MM.1S (cell line): ENCODE measurements around the gene PISD.

ENCODE experiments used
- DNase-seq: peaks from one replicate; pipeline ENCODE4 v3.0.0-alpha.2; 2015
- H2AFZ ChIP-seq: fragments of 300-600 bp; sonication (generic); 2 replicates; pipeline ENCODE4 v1.6.0; 2016; ENCODE audit warnings: antibody characterized with exemption, low read length
- H3F3A ChIP-seq: fragments of 300-600 bp; sonication (generic); 2 replicates; pipeline ENCODE4 v1.6.1; 2016; ENCODE audit warnings: mild to moderate bottlenecking, antibody characterized with exemption, low read length, moderate library complexity, mixed read lengths; ENCODE audit not compliant: insufficient read depth
- H3K27ac ChIP-seq: fragments of 300-600 bp; sonication (generic); 2 replicates; pipeline ENCODE4 v1.5.1; 2016; ENCODE audit warnings: mild to moderate bottlenecking, low read length
- H3K27me3 ChIP-seq: fragments of 300-600 bp; sonication (generic); replicated peaks from 2 replicates; pipeline ENCODE4 v1.6.0; 2016; ENCODE audit warnings: low read length; ENCODE audit not compliant: insufficient read depth
- H3K36me3 ChIP-seq: fragments of 300-600 bp; sonication (generic); replicated peaks from 2 replicates; pipeline ENCODE4 v1.6.1; 2016; ENCODE audit warnings: mild to moderate bottlenecking, low read length, mixed read lengths; ENCODE audit not compliant: insufficient read depth
- H3K4me1 ChIP-seq: fragments of 300-600 bp; sonication (generic); 2 replicates; pipeline ENCODE4 v1.6.1; 2016; ENCODE audit warnings: low read length, mixed read lengths
- H3K4me2 ChIP-seq: fragments of 300-600 bp; sonication (generic); 2 replicates; pipeline ENCODE4 v1.6.0; 2016; ENCODE audit warnings: low read depth, low read length
- H3K4me3 ChIP-seq: fragments of 300-600 bp; sonication (generic); 2 replicates; pipeline ENCODE4 v1.5.1; 2016; ENCODE audit warnings: low read length, mixed read lengths
- H3K79me2 ChIP-seq: fragments of 300-600 bp; sonication (generic); 2 replicates; pipeline ENCODE4 v1.6.1; 2016; ENCODE audit warnings: mixed run types, low read length, mixed read lengths
- H3K9ac ChIP-seq: fragments of 300-600 bp; sonication (generic); 2 replicates; pipeline ENCODE4 v1.6.1; 2016; ENCODE audit warnings: low read length, mixed read lengths
- H3K9me2 ChIP-seq: fragments of 300-600 bp; sonication (generic); replicated peaks from 2 replicates; pipeline ENCODE4 v1.6.1; 2016; ENCODE audit warnings: mild to moderate bottlenecking, low read length, mixed read lengths; ENCODE audit not compliant: insufficient read depth
- H3K9me3 ChIP-seq: fragments of 300-600 bp; sonication (generic); replicated peaks from 2 replicates; pipeline ENCODE4 v1.6.1; 2016; ENCODE audit warnings: mild to moderate bottlenecking, low read length, mixed read lengths; ENCODE audit not compliant: insufficient read depth
- H4K20me1 ChIP-seq: fragments of 300-600 bp; sonication (generic); 2 replicates; pipeline ENCODE4 v1.6.1; 2016; ENCODE audit warnings: mild to moderate bottlenecking, low read length, moderate library complexity, mixed read lengths; ENCODE audit not compliant: insufficient read depth
- CTCF ChIP-seq: fragments of 300-600 bp; sonication (generic); IDR thresholded peaks from 2 replicates; pipeline ENCODE4 v1.5.1; 2016; ENCODE audit warnings: antibody characterized with exemption, low read length, mixed read lengths
- EZH2 ChIP-seq: fragments of 300-600 bp; sonication (generic); optimal IDR thresholded peaks from 2 replicates; pipeline ENCODE3; 2017; ENCODE audit warnings: low read depth, mild to moderate bottlenecking, antibody characterized with exemption, low read length, mixed read lengths
- EZH2phosphoT487 ChIP-seq: fragments of 300-600 bp; sonication (generic); IDR thresholded peaks from 2 replicates; pipeline ENCODE4 v1.6.1; 2018; ENCODE audit warnings: antibody characterized with exemption, low read length

Gene PISD

GRCh38 chr22:31579835-31580242 lies 82.2 kb downstream of the PISD start:
- no peaks in the 10 kb centered on the region for H3K36me3 ChIP-seq
- peaks cover 20% of the 10 kb centered on the region for H3K4me1 ChIP-seq
- H3F3A ChIP-seq = peaks cover 7% of the 10 kb centered on the region
- H3K9ac ChIP-seq = no peak overlapping the region
- no peaks in the 10 kb centered on the region for H3K9me2 ChIP-seq
- H3K9me3 ChIP-seq = no peaks in the 10 kb centered on the region
- no peak for TF ChIP-seq EZH2phosphoT487
- TF ChIP-seq CTCF = no peak
- TF ChIP-seq EZH2 = no peak
- no peak for DNase-seq
- H3K4me3 ChIP-seq = no peak overlapping the region
- H3K27ac ChIP-seq = no peak overlapping the region
- H3K79me2 ChIP-seq = no peaks in the 10 kb centered on the region
- no peak overlapping the region for H2AFZ ChIP-seq
- H3K4me2 ChIP-seq = no peak overlapping the region
- no peaks in the 10 kb centered on the region for H3K27me3 ChIP-seq
- H4K20me1 ChIP-seq = no peaks in the 10 kb centered on the region

GRCh38 chr22:31578171-31578570 lies 83.8 kb downstream of the PISD start:
- no peak overlapping the region for H3K27ac ChIP-seq
- no peak for DNase-seq

GRCh38 chr22:31577711-31578110 lies 84.3 kb downstream of the PISD start:
- no peaks in the 10 kb centered on the region; the same call in 1 of the 2 replicates for H3K36me3 ChIP-seq

More at GRCh38 chr22:31578171-31578570, 83.8 kb downstream of the PISD start:
- H3K9ac ChIP-seq = no peak overlapping the region
- no peaks in the 10 kb centered on the region for H4K20me1 ChIP-seq
- H3K79me2 ChIP-seq = no peaks in the 10 kb centered on the region
- H3K9me2 ChIP-seq = no peaks in the 10 kb centered on the region
- no peak overlapping the region for H2AFZ ChIP-seq
- TF ChIP-seq EZH2 (no peak), CTCF (no peak), EZH2phosphoT487 (no peak)
- H3K4me2 ChIP-seq = no peak overlapping the region
- peaks cover 3% of the 10 kb centered on the region; the same call in 1 of the 2 replicates for H3F3A ChIP-seq
- no peaks in the 10 kb centered on the region for H3K9me3 ChIP-seq
- peaks cover 4% of the 10 kb centered on the region for H3K4me1 ChIP-seq
- no peaks in the 10 kb centered on the region for H3K27me3 ChIP-seq
- no peak overlapping the region for H3K4me3 ChIP-seq
- no peaks in the 10 kb centered on the region; the same call in 1 of the 2 replicates for H3K36me3 ChIP-seq

More at GRCh38 chr22:31577711-31578110, 84.3 kb downstream of the PISD start:
- no peaks in the 10 kb centered on the region for H3K9me3 ChIP-seq
- no peak overlapping the region for H3K4me2 ChIP-seq
- no peaks in the 10 kb centered on the region for H3K9me2 ChIP-seq
- H3K27me3 ChIP-seq = no peaks in the 10 kb centered on the region
- no peak for DNase-seq
- H3K9ac ChIP-seq = no peak overlapping the region
- peaks cover 3% of the 10 kb centered on the region; the same call in 1 of the 2 replicates for H3F3A ChIP-seq
- H3K4me3 ChIP-seq = no peak overlapping the region
- TF ChIP-seq EZH2 = no peak
- TF ChIP-seq EZH2phosphoT487 = no peak
- no peak for TF ChIP-seq CTCF
- H2AFZ ChIP-seq = no peak overlapping the region
- H4K20me1 ChIP-seq = no peaks in the 10 kb centered on the region
- H3K27ac ChIP-seq = no peak overlapping the region
- H3K4me1 ChIP-seq = peaks cover 4% of the 10 kb centered on the region
- no peaks in the 10 kb centered on the region for H3K79me2 ChIP-seq
